ENCODE results near the gene GPATCH1. TPM values are rescaled to one million over a fixed set of nuclear protein-coding genes. Genes with fewer than 3 reads are reported as not detected.

Gene GPATCH1
- total and polyA plus RNA-seq, 2 of the 13 experiments (the other 11 are each of a cell fraction or from before 2014, with no cell fraction given) = 6.8 to 6.9 TPM

DNA sequence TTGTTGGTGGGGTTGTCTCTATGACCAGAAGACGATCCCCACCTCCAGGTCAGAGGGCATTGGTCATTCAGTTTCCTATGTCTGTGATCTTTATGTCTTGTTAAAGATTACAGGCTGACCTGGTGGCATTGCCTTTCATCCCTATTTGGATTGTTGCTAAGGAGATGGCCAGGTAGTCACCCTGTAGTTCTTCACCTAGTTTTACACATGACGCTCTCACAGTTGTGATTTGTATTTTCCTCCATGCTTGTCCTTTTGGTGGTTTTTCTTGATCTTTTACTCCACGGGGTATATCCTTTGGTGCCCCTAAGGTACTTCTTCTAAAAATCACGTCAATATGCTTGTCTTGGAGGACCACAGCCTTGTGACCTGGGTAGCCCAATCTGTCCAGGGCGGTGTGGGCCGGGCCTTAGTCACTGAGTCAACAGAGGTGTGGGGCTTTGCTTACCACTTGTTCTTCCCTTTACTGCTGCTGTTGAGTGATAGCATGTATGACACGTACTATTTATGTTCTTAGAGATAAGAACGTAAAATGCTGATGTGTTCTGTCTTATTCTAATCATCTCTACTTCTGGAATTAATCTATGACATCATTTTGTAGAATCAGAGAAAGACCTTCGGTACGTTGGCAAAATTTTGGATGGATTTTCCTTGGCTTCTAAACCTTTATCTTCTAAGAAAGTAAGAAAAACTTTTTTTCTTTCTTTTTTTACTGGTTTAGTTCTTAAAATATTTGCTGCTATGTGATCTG lies 20.1 kb downstream of the GPATCH1 start (continued):
- TF ChIP-seq ZNF569 (CRISPR knock-in tag; IDR thresholded peaks at IDR 0.05; ENCODE audit: borderline replicate concordance) (no peak), SP140L (CRISPR knock-in tag; IDR thresholded peaks at IDR 0.05; ENCODE audit: borderline replicate concordance) (no peak; the same call in 1 of the 2 replicates), SNAI1 (CRISPR knock-in tag; IDR thresholded peaks at IDR 0.05; ENCODE audit: borderline replicate concordance) (no peak), ZFAT (CRISPR knock-in tag; conservative IDR thresholded peaks at IDR 0.05) (no peak), MED8 (CRISPR knock-in tag; IDR thresholded peaks at IDR 0.05; ENCODE audit: insufficient replicate concordance) (no peak), HMGA1 (CRISPR knock-in tag; conservative IDR thresholded peaks at IDR 0.05) (no peak), ZMYM2 (CRISPR knock-in tag; IDR thresholded peaks at IDR 0.05) (no peak), PHB2 (IDR thresholded peaks at IDR 0.05; ENCODE audit: partially characterized antibody) (no peak), HMG20B (CRISPR knock-in tag; conservative IDR thresholded peaks at IDR 0.05) (peak; percentile 98), SP5 (CRISPR knock-in tag; IDR thresholded peaks at IDR 0.05; ENCODE audit: borderline replicate concordance, low read depth) (peak; percentile 96)
- TF ChIP-seq, protein P1, sequence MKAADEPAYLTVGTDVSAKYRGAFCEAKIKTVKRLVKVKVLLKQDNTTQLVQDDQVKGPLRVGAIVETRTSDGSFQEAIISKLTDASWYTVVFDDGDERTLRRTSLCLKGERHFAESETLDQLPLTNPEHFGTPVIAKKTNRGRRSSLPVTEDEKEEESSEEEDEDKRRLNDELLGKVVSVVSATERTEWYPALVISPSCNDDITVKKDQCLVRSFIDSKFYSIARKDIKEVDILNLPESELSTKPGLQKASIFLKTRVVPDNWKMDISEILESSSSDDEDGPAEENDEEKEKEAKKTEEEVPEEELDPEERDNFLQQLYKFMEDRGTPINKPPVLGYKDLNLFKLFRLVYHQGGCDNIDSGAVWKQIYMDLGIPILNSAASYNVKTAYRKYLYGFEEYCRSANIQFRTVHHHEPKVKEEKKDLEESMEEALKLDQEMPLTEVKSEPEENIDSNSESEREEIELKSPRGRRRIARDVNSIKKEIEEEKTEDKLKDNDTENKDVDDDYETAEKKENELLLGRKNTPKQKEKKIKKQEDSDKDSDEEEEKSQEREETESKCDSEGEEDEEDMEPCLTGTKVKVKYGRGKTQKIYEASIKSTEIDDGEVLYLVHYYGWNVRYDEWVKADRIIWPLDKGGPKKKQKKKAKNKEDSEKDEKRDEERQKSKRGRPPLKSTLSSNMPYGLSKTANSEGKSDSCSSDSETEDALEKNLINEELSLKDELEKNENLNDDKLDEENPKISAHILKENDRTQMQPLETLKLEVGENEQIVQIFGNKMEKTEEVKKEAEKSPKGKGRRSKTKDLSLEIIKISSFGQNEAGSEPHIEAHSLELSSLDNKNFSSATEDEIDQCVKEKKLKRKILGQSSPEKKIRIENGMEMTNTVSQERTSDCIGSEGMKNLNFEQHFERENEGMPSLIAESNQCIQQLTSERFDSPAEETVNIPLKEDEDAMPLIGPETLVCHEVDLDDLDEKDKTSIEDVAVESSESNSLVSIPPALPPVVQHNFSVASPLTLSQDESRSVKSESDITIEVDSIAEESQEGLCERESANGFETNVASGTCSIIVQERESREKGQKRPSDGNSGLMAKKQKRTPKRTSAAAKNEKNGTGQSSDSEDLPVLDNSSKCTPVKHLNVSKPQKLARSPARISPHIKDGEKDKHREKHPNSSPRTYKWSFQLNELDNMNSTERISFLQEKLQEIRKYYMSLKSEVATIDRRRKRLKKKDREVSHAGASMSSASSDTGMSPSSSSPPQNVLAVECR (CRISPR knock-in tag; IDR thresholded peaks at IDR 0.05; ENCODE audit: borderline replicate concordance) = no peak; the same call in 1 of the 2 replicates
- TF ChIP-seq, protein P2, sequence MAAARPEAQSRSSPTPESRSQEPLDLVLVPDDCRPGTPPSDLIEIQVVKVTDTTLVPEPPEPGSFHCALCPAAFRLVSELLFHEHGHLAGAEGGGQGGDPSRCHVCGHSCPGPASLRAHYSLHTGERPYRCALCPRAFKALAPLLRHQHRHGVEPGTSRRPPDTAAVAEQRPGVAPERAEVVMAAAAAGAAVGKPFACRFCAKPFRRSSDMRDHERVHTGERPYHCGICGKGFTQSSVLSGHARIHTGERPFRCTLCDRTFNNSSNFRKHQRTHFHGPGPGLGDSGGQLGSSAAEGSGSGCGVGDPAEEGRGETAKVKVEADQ (CRISPR knock-in tag; IDR thresholded peaks at IDR 0.05; ENCODE audit: borderline replicate concordance) = no peak
- TF ChIP-seq, protein P3, sequence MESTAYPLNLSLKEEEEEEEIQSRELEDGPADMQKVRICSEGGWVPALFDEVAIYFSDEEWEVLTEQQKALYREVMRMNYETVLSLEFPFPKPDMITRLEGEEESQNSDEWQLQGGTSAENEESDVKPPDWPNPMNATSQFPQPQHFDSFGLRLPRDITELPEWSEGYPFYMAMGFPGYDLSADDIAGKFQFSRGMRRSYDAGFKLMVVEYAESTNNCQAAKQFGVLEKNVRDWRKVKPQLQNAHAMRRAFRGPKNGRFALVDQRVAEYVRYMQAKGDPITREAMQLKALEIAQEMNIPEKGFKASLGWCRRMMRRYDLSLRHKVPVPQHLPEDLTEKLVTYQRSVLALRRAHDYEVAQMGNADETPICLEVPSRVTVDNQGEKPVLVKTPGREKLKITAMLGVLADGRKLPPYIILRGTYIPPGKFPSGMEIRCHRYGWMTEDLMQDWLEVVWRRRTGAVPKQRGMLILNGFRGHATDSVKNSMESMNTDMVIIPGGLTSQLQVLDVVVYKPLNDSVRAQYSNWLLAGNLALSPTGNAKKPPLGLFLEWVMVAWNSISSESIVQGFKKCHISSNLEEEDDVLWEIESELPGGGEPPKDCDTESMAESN (CRISPR knock-in tag; conservative IDR thresholded peaks at IDR 0.05) = no peak
- TF ChIP-seq, protein P4, sequence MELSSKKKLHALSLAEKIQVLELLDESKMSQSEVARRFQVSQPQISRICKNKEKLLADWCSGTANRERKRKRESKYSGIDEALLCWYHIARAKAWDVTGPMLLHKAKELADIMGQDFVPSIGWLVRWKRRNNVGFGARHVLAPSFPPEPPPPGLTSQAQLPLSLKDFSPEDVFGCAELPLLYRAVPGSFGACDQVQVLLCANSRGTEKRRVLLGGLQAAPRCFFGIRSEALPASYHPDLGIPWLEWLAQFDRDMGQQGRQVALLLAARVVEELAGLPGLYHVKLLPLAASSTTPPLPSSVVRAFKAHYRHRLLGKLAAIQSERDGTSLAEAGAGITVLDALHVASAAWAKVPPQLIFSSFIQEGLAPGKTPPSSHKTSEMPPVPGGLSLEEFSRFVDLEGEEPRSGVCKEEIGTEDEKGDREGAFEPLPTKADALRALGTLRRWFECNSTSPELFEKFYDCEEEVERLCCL (CRISPR knock-in tag; IDR thresholded peaks at IDR 0.05; ENCODE audit: borderline replicate concordance) = no peak
- TF ChIP-seq, protein P5, sequence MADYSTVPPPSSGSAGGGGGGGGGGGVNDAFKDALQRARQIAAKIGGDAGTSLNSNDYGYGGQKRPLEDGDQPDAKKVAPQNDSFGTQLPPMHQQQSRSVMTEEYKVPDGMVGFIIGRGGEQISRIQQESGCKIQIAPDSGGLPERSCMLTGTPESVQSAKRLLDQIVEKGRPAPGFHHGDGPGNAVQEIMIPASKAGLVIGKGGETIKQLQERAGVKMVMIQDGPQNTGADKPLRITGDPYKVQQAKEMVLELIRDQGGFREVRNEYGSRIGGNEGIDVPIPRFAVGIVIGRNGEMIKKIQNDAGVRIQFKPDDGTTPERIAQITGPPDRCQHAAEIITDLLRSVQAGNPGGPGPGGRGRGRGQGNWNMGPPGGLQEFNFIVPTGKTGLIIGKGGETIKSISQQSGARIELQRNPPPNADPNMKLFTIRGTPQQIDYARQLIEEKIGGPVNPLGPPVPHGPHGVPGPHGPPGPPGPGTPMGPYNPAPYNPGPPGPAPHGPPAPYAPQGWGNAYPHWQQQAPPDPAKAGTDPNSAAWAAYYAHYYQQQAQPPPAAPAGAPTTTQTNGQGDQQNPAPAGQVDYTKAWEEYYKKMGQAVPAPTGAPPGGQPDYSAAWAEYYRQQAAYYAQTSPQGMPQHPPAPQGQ (CRISPR knock-in tag; IDR thresholded peaks at IDR 0.05; ENCODE audit: borderline replicate concordance) = no peak
- TF ChIP-seq, protein P6, sequence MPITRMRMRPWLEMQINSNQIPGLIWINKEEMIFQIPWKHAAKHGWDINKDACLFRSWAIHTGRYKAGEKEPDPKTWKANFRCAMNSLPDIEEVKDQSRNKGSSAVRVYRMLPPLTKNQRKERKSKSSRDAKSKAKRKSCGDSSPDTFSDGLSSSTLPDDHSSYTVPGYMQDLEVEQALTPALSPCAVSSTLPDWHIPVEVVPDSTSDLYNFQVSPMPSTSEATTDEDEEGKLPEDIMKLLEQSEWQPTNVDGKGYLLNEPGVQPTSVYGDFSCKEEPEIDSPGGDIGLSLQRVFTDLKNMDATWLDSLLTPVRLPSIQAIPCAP (CRISPR knock-in tag; IDR thresholded peaks at IDR 0.05; ENCODE audit: low read depth) = no peak
